Right ventricle myocardium inferior (tissue), 1 donor: ENCODE results near the gene ZBTB12. TPM values are rescaled to one million over a fixed set of nuclear protein-coding genes. Genes with fewer than 3 reads are reported as not detected.
"Not testable (repeated sequence)": the region's sequence is repeated elsewhere in the genome, so short reads cannot be mapped to it uniquely, and the experiment has no call there.

Experiments used
- ATAC-seq: fragments of 200-7000 bp; cut with Tn5 transposase; one replicate; pipeline ENCODE4 v1.9.1; 2020; ENCODE audit warnings: mild to moderate bottlenecking, moderate library complexity
- DNase-seq: peaks from one replicate; pipeline ENCODE4 v3.0.0; 2021; ENCODE audit errors: missing footprints
- intact Hi-C: fragments of 100-400 bp; cut with DNase I; formaldehyde crosslinking; loops from one replicate; pipeline ENCODE4 v1.11.0; 2022
- long read RNA-seq: library from polyadenylated mRNA; unstranded; transcript quantifications from one replicate; pipeline ENCODE4 v2.0.0, GENCODE V29; 2021
- total RNA-seq: library from RNA; stranded (reverse); fragmentation: NEBNext Ultra II Directional; extraction: Animal tissue kit (Norgen Biotek cat#: 25700); gene quantifications from one replicate; pipeline ENCODE4 v1.2.1, GENCODE V29; 2021
- donor health status: DM: no; HTN: yes; CAD: no; lungs with severe emphysema.

The ZBTB12 gene, protein sequence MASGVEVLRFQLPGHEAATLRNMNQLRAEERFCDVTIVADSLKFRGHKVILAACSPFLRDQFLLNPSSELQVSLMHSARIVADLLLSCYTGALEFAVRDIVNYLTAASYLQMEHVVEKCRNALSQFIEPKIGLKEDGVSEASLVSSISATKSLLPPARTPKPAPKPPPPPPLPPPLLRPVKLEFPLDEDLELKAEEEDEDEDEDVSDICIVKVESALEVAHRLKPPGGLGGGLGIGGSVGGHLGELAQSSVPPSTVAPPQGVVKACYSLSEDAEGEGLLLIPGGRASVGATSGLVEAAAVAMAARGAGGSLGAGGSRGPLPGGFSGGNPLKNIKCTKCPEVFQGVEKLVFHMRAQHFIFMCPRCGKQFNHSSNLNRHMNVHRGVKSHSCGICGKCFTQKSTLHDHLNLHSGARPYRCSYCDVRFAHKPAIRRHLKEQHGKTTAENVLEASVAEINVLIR
- 3.2 TPM for total RNA-seq
- long read RNA-seq, result 0 reads

DNA sequence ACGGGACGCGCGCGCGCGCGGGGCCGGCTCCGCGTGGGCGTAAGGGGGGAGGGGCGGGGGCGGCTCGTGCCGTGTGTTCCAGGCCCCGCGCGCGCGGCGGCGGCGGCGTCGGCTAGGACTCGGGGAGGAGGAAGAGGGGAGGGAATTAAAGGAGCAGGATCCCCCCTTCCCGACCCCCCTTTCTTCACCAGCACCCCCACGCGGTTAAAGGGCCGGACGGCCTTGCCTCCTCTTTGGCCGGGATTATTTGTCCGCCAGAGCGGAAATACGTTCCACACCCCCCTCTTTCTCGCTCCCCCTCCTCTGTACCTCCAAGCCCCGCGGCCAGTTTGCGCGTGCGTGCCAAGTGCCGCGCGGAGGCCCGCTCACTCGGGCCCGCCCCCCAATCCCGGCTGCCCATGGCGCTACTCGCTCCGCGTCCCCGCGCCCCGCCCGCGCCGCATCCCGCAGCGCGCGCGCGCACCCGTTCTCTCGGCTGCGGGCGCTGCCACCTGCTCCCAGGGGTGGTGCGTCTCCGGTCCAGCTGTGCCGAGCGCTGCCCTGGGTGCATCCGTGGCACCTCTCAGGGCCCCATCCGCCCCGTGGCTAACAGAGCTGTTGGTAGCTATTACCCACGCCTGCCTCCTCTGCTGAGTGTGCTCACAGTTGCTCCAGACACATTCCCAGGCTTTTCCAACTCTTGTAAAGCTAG, at the start of gene ZBTB12:
Gene ZBTB12 (minus strand): TSS at position 134 of the 691 bp plus-strand sequence. CDS start 781 bp downstream, outside the sequence.
- peak; percentile 85 for ATAC-seq
- intact Hi-C loops, result loop anchor here (1.0 to 5.0 kb wide), 2 partner anchors 55 to 282 kb away; partner anchors contain the start of genes NELFE, PRRC2A and SKIC2

GRCh38 chr6:31949926-31950548, 48.2 kb upstream of the ZBTB12 start:
- no peak for DNase-seq
- intact Hi-C loops, result loop anchor here (10.0 kb wide), 1 partner anchor 405 kb away; the partner anchor contains the start of genes ATP6V1G2, DDX39B and NFKBIL1
- ATAC-seq, result no peak

More for the DNA sequence above, at the start of gene ZBTB12:
- peak; percentile 93 for DNase-seq

GRCh38 chr6:31948753-31949413, 47.0 kb upstream of the ZBTB12 start:
- ATAC-seq (no peak), DNase-seq (peak; percentile 39)
- intact Hi-C loops, result no loop called here

- ATAC-seq (no peak), DNase-seq (peak; percentile 9)
- intact Hi-C loops, result no loop called here
These were observed 46.4 kb upstream of the ZBTB12 start for GRCh38 chr6:31948306-31948705.

DNA sequence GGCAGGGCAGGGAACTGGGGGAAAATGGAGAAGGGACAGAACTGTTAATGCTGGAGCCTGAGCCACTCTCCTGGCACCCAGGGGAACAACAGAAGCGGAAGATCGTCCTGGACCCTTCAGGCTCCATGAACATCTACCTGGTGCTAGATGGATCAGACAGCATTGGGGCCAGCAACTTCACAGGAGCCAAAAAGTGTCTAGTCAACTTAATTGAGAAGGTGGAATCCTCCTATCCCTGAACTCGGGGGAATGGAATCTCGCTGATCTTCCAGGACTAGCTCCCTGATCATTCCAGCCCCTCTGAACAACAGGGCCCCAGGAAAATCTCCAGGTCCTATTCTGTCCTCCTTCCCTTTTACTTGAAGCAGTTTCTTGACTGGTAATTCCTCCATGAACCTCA, 46.0 kb upstream of the ZBTB12 start:
- ATAC-seq (no peak), DNase-seq (no peak)
- intact Hi-C loops, result no loop called here

DNA sequence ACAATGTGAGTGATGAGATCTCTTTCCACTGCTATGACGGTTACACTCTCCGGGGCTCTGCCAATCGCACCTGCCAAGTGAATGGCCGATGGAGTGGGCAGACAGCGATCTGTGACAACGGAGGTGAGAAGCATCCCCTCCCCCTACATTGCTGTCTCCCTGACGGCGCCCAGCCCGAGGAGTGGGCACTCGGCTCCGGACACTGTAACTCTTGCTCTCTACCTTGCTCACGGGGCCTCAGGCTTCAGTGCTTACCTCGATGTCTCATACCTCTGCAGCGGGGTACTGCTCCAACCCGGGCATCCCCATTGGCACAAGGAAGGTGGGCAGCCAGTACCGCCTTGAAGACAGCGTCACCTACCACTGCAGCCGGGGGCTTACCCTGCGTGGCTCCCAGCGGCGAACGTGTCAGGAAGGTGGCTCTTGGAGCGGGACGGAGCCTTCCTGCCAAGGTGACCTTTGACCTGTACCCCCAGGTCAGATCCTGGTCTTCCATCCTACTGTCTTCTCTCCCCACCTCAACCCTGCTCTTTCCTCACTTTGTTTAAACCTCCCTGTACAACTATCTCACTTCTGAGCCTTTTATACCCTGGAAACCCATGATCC, 45.3 kb upstream of the ZBTB12 start:
- intact Hi-C loops, result no loop called here
- DNase-seq (peak; percentile 50), ATAC-seq (no peak)

- no peak for ATAC-seq
- intact Hi-C loops, result no loop called here
- peak; percentile 11 for DNase-seq
These were observed 44.5 kb upstream of the ZBTB12 start for GRCh38 chr6:31946370-31946885.

DNA sequence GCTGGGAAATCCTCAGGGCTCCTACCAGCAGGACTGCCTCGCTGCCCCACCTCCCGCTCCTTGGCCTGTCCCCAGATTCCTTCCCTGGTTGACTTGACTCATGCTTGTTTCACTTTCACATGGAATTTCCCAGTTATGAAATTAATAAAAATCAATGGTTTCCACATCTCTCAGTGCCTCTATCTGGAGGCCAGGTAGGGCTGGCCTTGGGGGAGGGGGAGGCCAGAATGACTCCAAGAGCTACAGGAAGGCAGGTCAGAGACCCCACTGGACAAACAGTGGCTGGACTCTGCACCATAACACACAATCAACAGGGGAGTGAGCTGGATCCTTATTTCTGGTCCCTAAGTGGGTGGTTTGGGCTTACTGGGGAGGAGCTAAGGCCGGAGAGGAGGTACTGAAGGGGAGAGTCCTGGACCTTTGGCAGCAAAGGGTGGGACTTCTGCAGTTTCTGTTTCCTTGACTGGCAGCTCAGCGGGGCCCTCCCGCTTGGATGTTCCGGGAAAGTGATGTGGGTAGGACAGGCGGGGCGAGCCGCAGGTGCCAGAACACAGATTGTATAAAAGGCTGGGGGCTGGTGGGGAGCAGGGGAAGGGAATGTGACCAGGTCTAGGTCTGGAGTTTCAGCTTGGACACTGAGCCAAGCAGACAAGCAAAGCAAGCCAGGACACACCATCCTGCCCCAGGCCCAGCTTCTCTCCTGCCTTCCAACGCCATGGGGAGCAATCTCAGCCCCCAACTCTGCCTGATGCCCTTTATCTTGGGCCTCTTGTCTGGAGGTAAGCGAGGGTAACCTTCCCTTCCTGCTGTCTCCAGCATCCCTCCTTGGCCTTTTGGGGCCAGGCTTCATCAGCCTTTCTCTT, 43.9 kb upstream of the ZBTB12 start, which contains the start of gene CFB:
Gene CFB (plus strand): TSS at position 589 of the 863 bp plus-strand sequence. CDS start 127 bp downstream, at position 716.
- intact Hi-C loops, result no loop called here
- DNase-seq, result peak; percentile 85
- ATAC-seq, result peak; percentile 88

- intact Hi-C loops, result no loop called here
- no peak for ATAC-seq
- peak; percentile 22 for DNase-seq
These were observed 43.2 kb upstream of the ZBTB12 start for GRCh38 chr6:31945154-31945506.

DNA sequence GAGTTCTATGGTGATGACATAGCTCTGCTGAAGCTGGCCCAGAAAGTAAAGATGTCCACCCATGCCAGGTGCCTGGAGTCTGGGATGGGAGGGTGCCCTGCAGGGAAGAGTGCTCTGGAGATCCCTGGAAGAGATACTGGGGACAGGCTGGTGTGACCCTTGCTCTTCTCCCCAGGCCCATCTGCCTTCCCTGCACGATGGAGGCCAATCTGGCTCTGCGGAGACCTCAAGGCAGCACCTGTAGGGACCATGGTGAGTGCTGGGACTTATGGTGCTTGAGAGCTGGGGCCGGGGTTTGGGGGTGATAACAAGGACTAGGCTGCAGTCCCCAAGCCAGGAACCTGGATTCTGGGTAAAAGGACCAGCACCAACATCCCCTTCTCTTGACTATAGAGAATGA, 41.9 kb upstream of the ZBTB12 start:
- ATAC-seq, result no peak
- intact Hi-C loops, result no loop called here
- peak; percentile 23 for DNase-seq

- DNase-seq, result peak; percentile 17
- no peak for ATAC-seq
- intact Hi-C loops, result no loop called here
These were observed 38.4 kb upstream of the ZBTB12 start for GRCh38 chr6:31940256-31940664.

GRCh38 chr6:31935823-31936222, 33.9 kb upstream of the ZBTB12 start:
- DNase-seq, result no peak
- ATAC-seq, result no peak
- intact Hi-C loops, result no loop called here

- ATAC-seq (no peak), DNase-seq (no peak)
- intact Hi-C loops, result no loop called here
These were observed 33.1 kb upstream of the ZBTB12 start for GRCh38 chr6:31935021-31935420.

GRCh38 chr6:31933537-31933936, 31.7 kb upstream of the ZBTB12 start:
- DNase-seq (no peak), ATAC-seq (no peak)
- intact Hi-C loops, result no loop called here

- ATAC-seq, intact Hi-C loops, DNase-seq: not testable (repeated sequence)
These were observed 30.3 kb upstream of the ZBTB12 start for GRCh38 chr6:31932137-31932536.

DNA sequence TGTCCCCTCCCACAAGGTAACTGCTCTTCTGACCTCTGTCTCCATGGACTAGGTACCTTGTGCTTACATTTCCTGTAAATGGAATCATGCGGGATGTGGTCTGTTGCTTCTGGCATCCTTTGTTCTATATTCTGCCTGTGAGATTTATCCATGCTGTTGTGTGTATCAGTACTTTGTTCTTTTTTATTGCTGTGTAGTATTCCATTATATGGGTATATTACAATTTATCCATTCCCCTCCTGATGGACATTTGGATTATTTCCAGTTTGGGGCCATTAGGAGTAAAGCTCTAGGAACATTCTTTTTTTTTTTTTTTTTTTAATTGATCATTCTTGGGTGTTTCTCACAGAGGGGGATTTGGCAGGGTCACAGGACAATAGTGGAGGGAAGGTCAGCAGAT, 29.1 kb upstream of the ZBTB12 start:
- intact Hi-C loops, result no loop called here
- DNase-seq, result no peak

DNA sequence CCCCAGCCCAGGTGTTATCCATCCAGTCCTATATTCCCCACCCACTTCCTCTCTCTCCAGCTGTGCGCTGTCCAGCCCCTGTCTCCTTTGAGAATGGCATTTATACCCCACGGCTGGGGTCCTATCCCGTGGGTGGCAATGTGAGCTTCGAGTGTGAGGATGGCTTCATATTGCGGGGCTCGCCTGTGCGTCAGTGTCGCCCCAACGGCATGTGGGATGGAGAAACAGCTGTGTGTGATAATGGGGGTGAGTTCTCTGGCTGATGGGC, 26.7 kb upstream of the ZBTB12 start:
- ATAC-seq (no peak), DNase-seq (no peak)
- intact Hi-C loops, result no loop called here

More for the DNA sequence above, 29.1 kb upstream of the ZBTB12 start:
- no peak for ATAC-seq
